Activated CD4-positive, alpha-beta T cell treated with anti-CD3 and anti-CD28 coated beads for 36 hours (primary cell): ENCODE measurements around the gene ATG12. TPM values are rescaled to one million over a fixed set of nuclear protein-coding genes. Genes with fewer than 3 reads are reported as not detected.
"Not testable (repeated sequence)": the region's sequence is repeated elsewhere in the genome, so short reads cannot be mapped to it uniquely, and the experiment has no call there.

Experiments
- ATAC-seq: fragments of 200-7000 bp; cut with Tn5 transposase; one replicate; pipeline ENCODE4 v1.10.0; 2021; ENCODE audit warnings: mild to moderate bottlenecking, moderate library complexity
- CTCF ChIA-PET: fragments of 350-600 bp; sonication (Branson Sonifier 250); formaldehyde crosslinking; loops from one replicate; lab custom pipeline; 2021; ENCODE audit warnings: antibody characterized with exemption; lab: Charles Lee
- POLR2A ChIA-PET: fragments of 350-600 bp; sonication (Branson Sonifier 250); formaldehyde crosslinking; loops from one replicate; lab custom pipeline; 2021; ENCODE audit warnings: antibody characterized with exemption, inconsistent platforms; lab: Charles Lee
- DNase-seq: peaks from one replicate; pipeline ENCODE4 v3.0.0-alpha.2; 2020
- H3K27ac Mint-ChIP-seq: one replicate; pipeline ENCODE4 v1.8.0; 2021; ENCODE audit warnings: mixed read lengths
- H3K27me3 Mint-ChIP-seq: one replicate; pipeline ENCODE4 v1.8.0; 2021; ENCODE audit warnings: mixed read lengths
- H3K36me3 Mint-ChIP-seq: one replicate; pipeline ENCODE4 v1.8.0; 2021; ENCODE audit warnings: low read depth, mixed read lengths
- H3K4me1 Mint-ChIP-seq: one replicate; pipeline ENCODE4 v1.8.0; 2021; ENCODE audit warnings: mixed read lengths
- H3K4me3 Mint-ChIP-seq: one replicate; pipeline ENCODE4 v1.8.0; 2021; ENCODE audit warnings: mild to moderate bottlenecking, moderate library complexity, mixed read lengths
- H3K9me3 Mint-ChIP-seq: one replicate; pipeline ENCODE4 v1.8.0; 2021; ENCODE audit warnings: low read depth, mixed read lengths
- intact Hi-C, 2 experiments: fragments of 100-400 bp; cut with DNase I in 1 of 2; cut with micrococcal nuclease in 1 of 2; formaldehyde crosslinking; loops; one replicate each; pipeline versions ENCODE4 v1.14.2 to v1.15.1; 2022 to 2024; cut with DNase I, micrococcal nuclease
- total RNA-seq, 2 experiments: library from RNA; stranded (reverse); gene quantifications; one replicate each; pipeline ENCODE4 v1.2.3, GENCODE V29; 2021

Gene ATG12
- total RNA-seq, 2 experiments from 2014 or later = 44.8 to 45.0 TPM

DNA sequence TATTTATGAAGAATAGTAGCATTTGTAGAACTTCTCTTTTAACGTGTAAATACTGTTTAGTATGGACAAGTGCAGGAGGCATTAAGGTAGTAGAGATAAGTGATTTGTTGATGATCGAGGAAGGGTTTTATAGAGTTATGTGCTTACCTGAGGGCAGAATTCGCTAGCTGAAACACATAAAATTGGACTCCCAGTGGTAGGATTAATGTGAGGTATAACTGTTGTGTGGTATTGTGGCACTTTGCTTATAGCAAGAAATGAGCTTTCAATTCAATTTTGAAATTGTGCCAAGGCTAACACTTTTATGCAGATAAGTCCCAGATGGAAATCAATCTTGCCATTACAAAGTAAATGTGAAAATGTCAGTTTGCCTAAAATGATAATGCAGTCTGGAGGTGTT is 1.6 kb upstream of the ATG12 start:
- Mint-ChIP-seq H3K36me3 (peaks cover 5% of the 10 kb centered on the region), H3K9me3 (no peaks in the 10 kb centered on the region), H3K27ac (peak overlapping the region; percentile 94), H3K4me1 (peaks cover 43% of the 10 kb centered on the region), H3K27me3 (no peaks in the 10 kb centered on the region), H3K4me3 (peak overlapping the region; percentile 93)
- CTCF ChIA-PET = interaction anchor here (0.6 to 1.4 kb wide), 4 partner anchors 8 to 241 kb away, joined by 3 read pairs; no protein-coding TSS in a partner anchor
- intact Hi-C loops = loop anchor here in 1 of 2 experiments (5.0 kb wide), 1 partner anchor 224 kb away; no protein-coding TSS in a partner anchor
- DNase-seq (no peak), ATAC-seq (no peak)
- POLR2A ChIA-PET = interaction anchor here (0.7 kb wide), 1 partner anchor 207 kb away, joined by 3 read pairs; no protein-coding TSS in a partner anchor

DNA sequence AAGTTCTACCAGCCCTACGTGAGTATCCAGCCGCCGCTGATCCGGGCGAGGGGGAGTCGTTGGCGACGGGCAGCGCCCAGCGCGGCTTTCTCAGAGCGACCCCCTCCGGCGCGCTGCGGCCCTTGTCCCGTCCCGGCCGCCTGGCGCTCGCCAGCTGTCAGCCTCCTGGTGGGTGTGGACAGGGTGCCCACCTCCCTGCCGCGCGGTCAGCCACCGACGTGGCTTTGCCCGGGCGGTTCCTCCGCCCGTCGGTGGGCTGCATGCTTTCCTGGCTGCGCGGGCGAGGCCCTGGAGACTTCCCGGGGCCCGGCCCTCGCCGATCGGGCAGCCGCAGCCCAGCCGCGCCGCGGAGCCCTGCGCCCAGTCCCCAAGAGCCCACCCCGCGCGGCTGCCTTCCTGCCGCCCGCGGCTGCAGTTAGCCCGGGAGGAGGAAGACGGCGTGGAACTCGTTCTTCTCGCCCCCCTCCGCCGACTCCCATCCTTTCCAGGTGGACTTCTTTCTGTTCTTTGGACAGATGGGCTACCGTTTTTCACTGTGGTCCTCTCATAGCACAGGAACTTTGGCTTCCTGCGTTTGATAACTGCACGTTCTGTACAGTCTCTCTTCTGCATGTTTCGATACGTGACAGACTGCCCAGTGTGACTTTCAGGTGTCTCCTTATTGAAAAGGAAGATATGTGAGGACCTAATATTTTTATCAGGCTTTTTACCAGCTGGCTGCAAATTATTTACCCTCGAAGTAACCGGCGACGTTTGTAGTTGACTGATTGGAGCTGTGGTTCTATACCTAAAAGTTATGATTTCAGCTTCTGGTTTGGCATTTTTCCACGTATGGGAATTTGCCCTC is 947 bp upstream of the ATG12 start:
- peaks cover 48% of the 10 kb centered on the region for H3K4me1 Mint-ChIP-seq

DNA sequence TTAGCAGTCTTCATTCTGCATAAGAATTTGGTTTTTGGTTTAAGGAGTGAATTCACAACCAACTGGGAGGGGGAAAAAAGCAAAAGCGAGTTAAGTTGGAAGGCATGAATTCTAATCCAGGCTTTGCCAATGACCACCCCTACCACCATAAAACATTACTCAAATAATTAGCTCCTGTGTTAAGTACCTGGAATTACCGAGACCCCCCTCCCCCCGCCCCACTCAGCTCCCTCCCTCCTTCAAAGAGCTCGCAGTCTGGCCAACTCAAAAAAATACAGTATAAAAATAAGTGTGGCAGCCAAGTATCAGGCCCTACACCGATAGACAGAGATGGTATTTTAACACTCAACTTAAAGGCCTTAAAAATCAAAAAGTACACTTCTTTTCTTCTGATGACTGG is 492 bp downstream of the ATG12 start:
- intact Hi-C loops = loop anchor here (1.0 to 5.0 kb wide), 10 partner anchors 215 to 671 kb away; partner anchors contain the start of genes CCDC112 (in 2 of the 2), FEM1C (in 2 of the 2), PGGT1B (in 2 of the 2) and TMED7 (in 2 of the 2)
- ATAC-seq (no peak), DNase-seq (no peak)
- Mint-ChIP-seq H3K4me1 (peaks cover 51% of the 10 kb centered on the region), H3K4me3 (peak overlapping the region; percentile 93), H3K27me3 (no peaks in the 10 kb centered on the region), H3K36me3 (peaks cover 20% of the 10 kb centered on the region), H3K9me3 (no peaks in the 10 kb centered on the region), H3K27ac (peak overlapping the region; percentile 99)
- CTCF ChIA-PET = interaction anchor here (0.7 to 1.0 kb wide), 7 partner anchors 9 to 544 kb away, joined by 3 to 4 read pairs (median 3); no protein-coding TSS in a partner anchor
- POLR2A ChIA-PET = no interaction called here

More for the DNA sequence above, 947 bp upstream of the ATG12 start:
- ChIA-PET POLR2A (interaction anchor here (0.6 kb wide), 1 partner anchor 710 kb away, joined by 4 read pairs; no protein-coding TSS in a partner anchor), CTCF (interaction anchor here (0.6 to 1.4 kb wide), 4 partner anchors 7 to 241 kb away, joined by 3 read pairs; no protein-coding TSS in a partner anchor)
- DNase-seq (peak; percentile 43), ATAC-seq (peak; percentile 24)
- H3K27me3 Mint-ChIP-seq = no peaks in the 10 kb centered on the region
- intact Hi-C loops = loop anchor here in 1 of 2 experiments (5.0 kb wide), 1 partner anchor 225 kb away; no protein-coding TSS in a partner anchor
- peak overlapping the region; percentile 93 for H3K4me3 Mint-ChIP-seq
- no peaks in the 10 kb centered on the region for H3K9me3 Mint-ChIP-seq
- peaks cover 11% of the 10 kb centered on the region for H3K36me3 Mint-ChIP-seq
- H3K27ac Mint-ChIP-seq = peak overlapping the region; percentile 94

DNA sequence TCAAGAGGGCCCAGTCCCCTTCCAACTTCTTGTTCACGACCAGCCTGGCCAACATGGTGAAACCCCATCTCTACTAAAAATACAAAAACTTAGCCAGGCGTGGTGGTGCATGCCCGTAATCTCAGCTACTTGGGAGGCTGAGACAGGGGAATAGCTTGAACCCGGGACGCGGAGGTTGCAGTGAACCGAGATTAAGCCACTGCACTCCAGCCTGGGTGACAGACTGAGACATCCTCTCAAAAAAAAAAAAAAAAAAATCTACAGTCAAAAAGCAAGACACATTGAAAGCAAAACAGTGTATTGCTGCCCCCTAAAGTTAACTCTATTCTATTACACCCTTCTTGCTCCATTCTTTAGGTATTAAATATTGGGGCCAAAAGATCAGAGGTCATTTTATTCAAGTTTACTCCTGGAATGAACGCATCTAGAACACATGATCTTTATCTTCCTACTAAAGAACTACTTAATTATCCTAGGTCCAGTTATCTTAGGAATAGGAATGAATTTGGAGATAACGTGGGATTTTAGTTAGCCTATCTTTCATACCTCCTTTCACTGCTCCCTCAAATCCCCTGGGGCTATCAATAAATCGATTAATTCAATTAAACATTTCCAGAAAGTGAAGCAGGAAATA is 2.4 kb downstream of the ATG12 start:
- H3K4me1 Mint-ChIP-seq = peaks cover 43% of the 10 kb centered on the region
- no peaks in the 10 kb centered on the region for H3K9me3 Mint-ChIP-seq
- H3K27me3 Mint-ChIP-seq = no peaks in the 10 kb centered on the region
- intact Hi-C loops = loop anchor here (1.0 to 5.0 kb wide), 5 partner anchors 8 to 532 kb away; no protein-coding TSS in a partner anchor
- H3K27ac Mint-ChIP-seq = no peak overlapping the region
- CTCF ChIA-PET = interaction anchor here (0.6 to 1.2 kb wide), 9 partner anchors 8 to 264 kb away, joined by 3 to 7 read pairs (median 4); partner anchors contain the start of gene TMED7
- peak overlapping the region; percentile 93 for H3K4me3 Mint-ChIP-seq
- peak; percentile 49 for DNase-seq
- H3K36me3 Mint-ChIP-seq = peaks cover 34% of the 10 kb centered on the region
- ATAC-seq = peak; percentile 21
- POLR2A ChIA-PET = interaction anchor here (0.6 kb wide), 1 partner anchor 12 kb away, joined by 3 read pairs; no protein-coding TSS in a partner anchor

DNA sequence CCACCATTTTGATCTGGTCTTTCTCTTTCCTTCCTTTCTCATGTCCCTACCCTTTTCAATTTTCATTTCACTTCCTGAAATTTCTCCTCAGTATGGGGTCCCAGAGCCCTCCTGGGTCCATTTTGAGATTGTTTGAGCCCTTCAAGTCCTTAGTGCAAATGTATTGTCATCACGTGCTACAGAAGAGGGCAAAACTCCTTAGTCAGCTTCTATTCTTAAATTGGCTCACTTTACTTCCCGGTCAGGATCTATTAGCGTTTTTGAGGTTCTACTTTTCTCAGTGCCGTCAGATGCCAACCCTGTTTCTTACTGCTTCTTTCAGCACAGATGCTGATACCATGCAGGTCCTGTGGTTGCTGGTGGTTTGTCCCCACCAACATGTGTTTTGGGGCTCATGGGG is 5.9 kb downstream of the ATG12 start:
- no peaks in the 10 kb centered on the region for H3K9me3 Mint-ChIP-seq
- peaks cover 51% of the 10 kb centered on the region for H3K36me3 Mint-ChIP-seq
- ATAC-seq = no peak
- ChIA-PET POLR2A (no interaction called here), CTCF (interaction anchor here (1.0 to 1.8 kb wide), 4 partner anchors 8 to 201 kb away, joined by 3 to 5 read pairs (median 3); no protein-coding TSS in a partner anchor)
- H3K4me1 Mint-ChIP-seq = peaks cover 33% of the 10 kb centered on the region
- no peak overlapping the region for H3K4me3 Mint-ChIP-seq
- intact Hi-C loops = loop anchor here (5.0 kb wide), 2 partner anchors 232 to 528 kb away; no protein-coding TSS in a partner anchor
- H3K27me3 Mint-ChIP-seq = no peaks in the 10 kb centered on the region
- no peak overlapping the region for H3K27ac Mint-ChIP-seq
- no peak for DNase-seq

DNA sequence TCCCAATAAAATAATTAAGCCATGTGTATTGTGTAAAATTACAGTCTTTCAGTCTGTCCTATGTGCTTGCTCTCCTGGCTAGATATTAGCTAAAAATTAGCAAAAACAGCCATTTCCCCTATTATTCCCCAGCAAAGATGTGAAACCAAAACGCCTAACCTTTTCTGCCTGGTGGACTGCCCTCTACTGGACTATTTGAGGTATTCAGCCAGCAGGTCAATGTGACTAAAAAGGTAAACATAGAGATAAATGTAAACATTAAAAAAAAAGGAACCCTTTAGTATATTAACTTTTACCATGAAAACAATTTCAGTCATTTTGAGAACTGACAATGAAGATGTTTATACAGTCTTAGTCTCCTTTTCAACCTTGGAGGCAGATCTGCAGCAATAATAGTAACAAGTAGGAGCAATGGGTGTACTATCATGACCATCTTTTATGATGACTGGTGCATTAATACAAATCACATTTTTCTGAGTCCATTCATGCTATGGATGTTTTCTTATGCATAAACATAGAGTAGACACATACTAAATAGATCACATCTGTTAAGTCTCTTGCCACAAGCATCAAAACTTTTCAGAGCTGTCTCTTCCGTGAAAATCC is 10.1 kb downstream of the ATG12 start:
- ChIA-PET CTCF (interaction anchor here (0.8 to 2.7 kb wide), 9 partner anchors 8 to 299 kb away, joined by 3 to 11 read pairs (median 4); partner anchors contain the start of genes AP3S1, ATG12 and CDO1), POLR2A (no interaction called here)
- Mint-ChIP-seq H3K4me1 (peaks cover 4% of the 10 kb centered on the region), H3K36me3 (peaks cover 53% of the 10 kb centered on the region), H3K27ac (no peak overlapping the region), H3K4me3 (no peak overlapping the region), H3K27me3 (no peaks in the 10 kb centered on the region), H3K9me3 (peaks cover 8% of the 10 kb centered on the region)
- intact Hi-C loops = loop anchor here in 1 of 2 experiments (1.0 to 2.0 kb wide), 2 partner anchors 8 to 196 kb away; no protein-coding TSS in a partner anchor
- DNase-seq = peak; percentile 30
- peak; percentile 60 for ATAC-seq

DNA sequence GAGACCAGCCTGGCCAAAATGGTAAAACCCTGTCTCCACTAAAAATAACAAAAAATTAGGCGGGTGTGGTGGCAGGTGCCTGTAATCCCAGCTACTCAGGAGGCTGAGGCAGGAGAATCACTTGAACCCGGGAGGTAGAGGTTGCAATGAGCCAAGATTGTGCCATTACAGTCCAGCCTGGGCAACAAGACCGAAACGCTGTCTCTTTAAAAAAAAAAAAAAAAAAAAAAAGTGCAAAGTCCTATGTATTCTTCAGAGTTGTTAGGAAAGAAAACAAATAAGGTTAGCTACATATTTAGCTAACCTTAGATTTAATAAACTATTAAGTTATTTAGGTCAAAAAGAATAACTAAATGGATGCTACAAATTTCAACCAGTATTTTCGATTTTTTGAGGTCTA is 11.5 kb downstream of the ATG12 start:
- CTCF ChIA-PET = interaction anchor here (0.7 to 1.0 kb wide), 3 partner anchors 189 to 959 kb away, joined by 3 read pairs; no protein-coding TSS in a partner anchor
- DNase-seq = no peak
- H3K9me3 Mint-ChIP-seq = peaks cover 13% of the 10 kb centered on the region
- H3K4me3 Mint-ChIP-seq = no peak overlapping the region
- POLR2A ChIA-PET = no interaction called here
- intact Hi-C loops = loop anchor here in 1 of 2 experiments (2.0 kb wide), 1 partner anchor 195 kb away; no protein-coding TSS in a partner anchor
- H3K36me3 Mint-ChIP-seq = peaks cover 41% of the 10 kb centered on the region
- no peaks in the 10 kb centered on the region for H3K27me3 Mint-ChIP-seq
- H3K4me1 Mint-ChIP-seq = peaks cover 2% of the 10 kb centered on the region
- ATAC-seq = no peak
- no peak overlapping the region for H3K27ac Mint-ChIP-seq

DNA sequence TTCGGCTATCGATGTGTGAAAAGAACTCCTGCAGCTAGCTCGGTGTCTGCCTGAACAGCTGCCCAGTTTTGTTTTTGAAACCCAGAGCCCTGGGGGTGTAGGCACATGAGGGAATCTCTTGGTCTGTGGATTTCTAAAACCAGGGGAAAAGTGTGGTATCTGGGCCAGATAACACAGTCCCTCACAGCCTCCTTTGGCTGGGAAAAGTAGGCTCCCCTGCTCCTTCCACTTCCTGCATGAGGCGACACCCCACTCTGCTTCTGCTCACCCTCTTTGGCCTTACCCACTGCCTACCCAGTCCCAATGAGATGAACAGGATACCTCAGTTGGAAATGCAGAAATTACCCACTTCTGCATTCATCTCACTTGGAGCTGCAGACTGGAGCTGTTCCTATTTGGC is 15.4 kb downstream of the ATG12 start:
- CTCF ChIA-PET = interaction anchor here (1.1 to 1.3 kb wide), 2 partner anchors 14 to 190 kb away, joined by 4 read pairs; no protein-coding TSS in a partner anchor
- Mint-ChIP-seq H3K4me1 (no peaks in the 10 kb centered on the region), H3K27me3 (peaks cover 3% of the 10 kb centered on the region), H3K4me3 (no peak overlapping the region), H3K36me3 (peaks cover 22% of the 10 kb centered on the region), H3K9me3 (peaks cover 20% of the 10 kb centered on the region), H3K27ac (no peak overlapping the region)
- POLR2A ChIA-PET = no interaction called here
- intact Hi-C loops = no loop called here
- DNase-seq = no peak
- ATAC-seq = no peak

DNA sequence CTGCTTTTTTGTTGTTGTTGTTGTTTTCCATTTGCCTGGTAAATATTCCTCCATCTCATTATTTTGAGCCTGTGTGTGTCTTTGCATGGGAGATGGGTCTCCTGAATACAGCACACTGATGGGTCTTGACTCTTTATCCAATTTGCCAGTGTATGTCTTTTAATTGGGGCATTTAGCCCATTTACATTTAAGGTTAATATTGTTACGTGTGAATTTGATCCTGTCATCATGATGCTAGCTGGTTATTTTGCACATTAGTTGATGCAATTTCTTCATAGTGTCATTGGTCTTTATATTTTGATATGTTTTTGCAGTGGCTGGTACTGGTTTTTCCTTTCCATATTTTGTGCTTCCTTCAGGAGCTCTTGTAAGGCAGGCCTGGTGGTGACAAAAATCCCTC is 16.4 kb downstream of the ATG12 start:
- H3K4me1 Mint-ChIP-seq, ATAC-seq, intact Hi-C loops, H3K4me3 Mint-ChIP-seq, POLR2A ChIA-PET, H3K27ac Mint-ChIP-seq, DNase-seq: not testable (repeated sequence)
- Mint-ChIP-seq H3K9me3 (peaks cover 20% of the 10 kb centered on the region), H3K27me3 (peaks cover 11% of the 10 kb centered on the region), H3K36me3 (peaks cover 20% of the 10 kb centered on the region)
- CTCF ChIA-PET = interaction anchor here (1.1 kb wide), 1 partner anchor 189 kb away, joined by 4 read pairs; no protein-coding TSS in a partner anchor

DNA sequence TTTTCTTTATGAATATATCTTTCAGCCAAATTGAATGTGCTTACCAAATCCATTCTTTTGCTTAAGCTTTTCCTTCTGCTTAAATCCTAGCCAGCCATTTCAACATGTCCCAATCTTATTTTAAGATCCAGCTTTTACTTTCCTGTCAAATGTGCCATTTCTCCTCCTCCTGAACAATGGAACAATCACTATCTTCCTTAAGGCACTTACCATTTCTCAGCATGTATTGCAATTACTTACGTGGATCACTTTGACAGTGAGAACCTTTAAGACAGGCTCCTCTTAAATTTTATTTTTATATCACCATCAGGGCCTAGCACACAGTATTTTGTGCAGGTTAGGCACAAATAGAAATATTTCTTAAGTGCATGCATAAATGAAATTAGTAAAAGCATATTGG is 20.5 kb downstream of the ATG12 start:
- Mint-ChIP-seq H3K4me1 (peaks cover 7% of the 10 kb centered on the region), H3K27me3 (peaks cover 35% of the 10 kb centered on the region), H3K9me3 (peaks cover 10% of the 10 kb centered on the region), H3K4me3 (no peak overlapping the region), H3K36me3 (no peaks in the 10 kb centered on the region), H3K27ac (no peak overlapping the region)
- CTCF ChIA-PET = no interaction called here
- no peak for ATAC-seq
- DNase-seq = no peak
- intact Hi-C loops = no loop called here
- POLR2A ChIA-PET = no interaction called here
